NCI-H1105 treated with DMSO at 0.1 percent for 48 hours (cell line): ENCODE measurements around the gene B4GALNT1.

ENCODE experiments used
- DNase-seq: peaks from one replicate; lab custom pipeline; 2025; lab: John Stamatoyannopoulos, UW

Gene B4GALNT1

DNA sequence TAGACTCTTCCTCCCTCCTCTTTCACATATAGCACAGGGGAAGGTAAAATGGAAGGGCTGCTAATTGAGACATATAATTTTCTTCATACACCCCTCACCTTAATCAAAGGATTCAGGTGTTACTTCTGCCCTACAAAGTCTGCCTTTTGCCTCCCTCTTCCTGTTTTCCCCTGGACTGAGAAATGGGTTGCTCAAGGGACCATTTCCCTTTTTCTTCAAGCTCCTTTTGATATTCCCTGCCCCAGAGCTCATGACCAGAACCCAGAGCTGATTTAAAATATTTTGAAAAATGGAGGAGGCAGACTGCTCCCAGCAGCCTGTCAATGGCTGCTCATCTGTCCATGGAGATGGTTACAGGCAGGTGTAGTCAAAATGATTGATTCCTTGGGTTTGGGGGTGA lies 48.3 kb downstream of the B4GALNT1 start:
- no peak for DNase-seq

DNA sequence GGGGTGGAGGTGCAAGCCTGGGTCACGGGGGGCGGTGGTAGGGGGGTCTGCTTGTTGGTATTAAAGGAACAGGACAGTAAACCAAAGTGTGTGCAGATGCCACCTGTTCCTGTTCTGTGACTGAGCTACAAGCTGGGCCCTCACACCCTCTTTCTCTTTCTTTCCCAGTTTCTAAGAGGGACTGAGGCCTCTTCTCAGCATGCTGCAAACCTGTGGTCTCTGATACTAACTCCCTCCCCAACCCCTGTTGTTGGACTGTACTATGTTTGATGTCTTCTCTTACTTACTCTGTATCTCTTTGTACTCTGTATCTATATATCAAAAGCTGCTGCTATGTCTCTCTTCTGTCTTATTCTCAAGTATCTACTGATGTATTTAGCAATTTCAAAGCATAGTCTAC lies 49.0 kb downstream of the B4GALNT1 start:
- DNase-seq: no peak

DNA sequence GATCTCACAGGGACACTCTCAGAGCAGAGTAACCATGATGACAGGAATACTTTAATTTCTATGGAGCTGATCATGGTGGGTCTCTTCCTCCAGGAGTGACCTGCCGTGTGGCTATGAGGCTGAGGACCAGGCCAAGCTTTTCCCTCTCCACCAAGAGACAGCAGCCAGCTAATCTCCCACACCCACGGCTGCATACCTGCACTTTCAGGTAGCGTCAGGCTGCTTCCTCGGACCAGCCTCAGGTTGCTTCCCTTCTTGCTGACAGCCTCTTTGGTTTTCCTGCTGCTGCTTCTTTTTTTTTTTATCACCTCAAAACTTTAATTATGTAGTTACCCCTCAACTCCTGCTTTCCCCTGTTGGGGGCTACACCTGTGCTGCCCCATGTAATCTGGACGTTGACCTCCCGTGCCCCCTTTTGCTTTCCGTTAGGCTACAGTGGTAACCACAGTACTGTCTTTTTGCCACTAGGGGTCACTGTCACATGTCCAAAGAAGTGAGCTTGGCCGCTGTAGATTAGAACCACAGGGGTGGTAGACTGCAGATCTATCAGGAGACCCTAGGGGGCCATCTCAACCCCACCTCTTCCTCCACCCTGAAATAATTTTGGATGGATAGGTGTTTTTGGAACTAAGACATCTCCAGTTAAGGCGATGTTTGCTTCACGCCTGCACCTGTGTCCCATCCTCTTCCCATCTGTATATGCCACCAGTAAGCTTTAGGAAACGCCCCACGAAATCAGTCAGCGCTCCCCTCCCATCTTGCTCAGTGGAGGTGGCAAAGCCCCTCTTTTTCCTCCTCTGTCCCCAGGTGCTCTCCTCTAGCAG lies 49.8 kb downstream of the B4GALNT1 start:
- peak; percentile 54 for DNase-seq

DNA sequence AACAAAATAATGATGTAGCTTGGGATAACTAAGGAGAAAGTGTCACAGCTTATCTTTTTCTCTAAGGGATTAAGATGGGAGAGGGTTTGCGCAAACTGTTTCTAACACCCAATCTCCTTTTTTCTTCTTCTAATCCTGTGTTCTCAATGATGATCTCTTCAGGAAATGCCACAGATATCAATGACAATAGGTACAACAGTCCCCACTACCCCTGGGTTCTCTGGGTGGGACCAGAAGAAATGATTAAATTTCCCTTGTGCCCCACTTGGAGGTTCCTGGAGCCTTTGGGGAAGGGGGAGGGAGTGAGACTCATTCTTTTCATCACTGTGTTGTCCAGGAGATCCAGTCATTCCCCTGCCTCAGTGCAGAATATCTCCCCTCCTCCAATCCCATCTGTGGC lies 50.6 kb downstream of the B4GALNT1 start:
- DNase-seq: no peak

DNA sequence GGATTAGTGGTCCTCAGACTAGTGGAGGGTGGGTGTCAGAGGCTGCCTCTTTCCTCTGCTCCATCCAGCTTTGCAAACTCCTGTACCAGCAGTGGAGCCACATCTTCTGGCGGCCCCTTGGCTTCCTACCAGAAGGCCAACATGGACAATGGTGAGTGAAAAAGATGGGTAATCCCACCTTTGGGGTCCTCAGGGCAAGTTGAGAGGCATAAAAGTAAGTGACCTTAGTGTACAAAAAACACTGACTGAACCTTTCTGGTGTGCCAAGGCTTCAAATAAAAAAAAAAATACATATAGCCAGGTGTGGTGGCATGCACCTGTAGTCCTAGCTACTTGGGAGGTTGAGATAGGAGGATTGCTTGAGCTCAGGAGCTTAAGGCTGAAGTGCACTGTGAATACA lies 51.2 kb downstream of the B4GALNT1 start:
- no peak for DNase-seq

DNA sequence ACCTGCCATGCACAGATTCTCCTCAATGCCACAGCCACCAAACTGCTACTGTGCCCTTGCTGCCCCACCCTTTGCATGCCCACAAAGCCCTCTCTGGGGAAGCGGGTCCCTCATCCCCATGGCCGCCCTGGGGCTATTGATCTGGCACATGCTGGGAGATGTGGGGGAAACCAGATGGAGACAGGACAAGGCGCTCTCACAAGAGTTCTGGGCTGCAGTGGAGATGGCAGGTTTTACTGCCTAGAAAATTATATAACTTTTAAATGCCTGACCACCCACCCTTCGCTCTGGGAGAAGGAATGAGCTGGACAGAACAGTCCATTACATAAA lies 52.6 kb downstream of the B4GALNT1 start:
- no peak for DNase-seq

DNA sequence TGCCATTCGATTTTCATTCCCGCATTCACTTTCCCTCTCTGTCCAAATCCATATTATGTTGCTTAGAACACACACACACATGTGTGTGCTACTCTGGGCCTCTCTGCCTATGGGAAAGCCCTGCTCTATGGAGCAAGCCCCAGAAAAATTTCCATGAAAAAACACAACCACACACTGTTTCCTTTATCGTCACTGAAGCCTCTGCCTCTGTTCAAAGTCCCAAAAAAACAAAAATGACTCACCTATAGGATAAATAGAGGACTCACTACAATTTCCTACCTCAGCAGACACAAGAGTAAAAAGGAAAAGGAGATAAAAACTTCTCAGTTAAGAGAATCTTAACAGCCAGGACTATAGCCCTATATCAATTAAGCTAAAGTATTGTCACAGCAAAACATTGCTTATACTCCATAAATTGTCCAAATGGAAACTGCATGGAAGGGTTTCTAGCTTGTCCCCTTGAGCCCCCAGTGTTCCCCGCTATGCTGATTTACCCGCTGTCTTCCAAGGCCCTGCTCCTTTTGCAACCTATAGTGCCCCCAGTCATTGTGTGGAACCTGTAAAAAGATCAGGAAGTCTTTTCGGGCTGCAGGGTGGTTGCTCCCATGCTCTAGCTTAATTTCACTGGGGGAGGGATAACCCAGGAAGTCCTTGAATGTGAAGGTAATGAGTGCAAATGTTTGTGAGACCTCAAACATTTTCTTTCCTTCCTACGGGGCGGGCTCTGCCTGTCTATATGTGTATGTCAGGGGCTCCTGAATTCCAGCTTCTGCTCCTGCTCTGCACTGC lies 53.1 kb downstream of the B4GALNT1 start:
- DNase-seq: no peak

DNA sequence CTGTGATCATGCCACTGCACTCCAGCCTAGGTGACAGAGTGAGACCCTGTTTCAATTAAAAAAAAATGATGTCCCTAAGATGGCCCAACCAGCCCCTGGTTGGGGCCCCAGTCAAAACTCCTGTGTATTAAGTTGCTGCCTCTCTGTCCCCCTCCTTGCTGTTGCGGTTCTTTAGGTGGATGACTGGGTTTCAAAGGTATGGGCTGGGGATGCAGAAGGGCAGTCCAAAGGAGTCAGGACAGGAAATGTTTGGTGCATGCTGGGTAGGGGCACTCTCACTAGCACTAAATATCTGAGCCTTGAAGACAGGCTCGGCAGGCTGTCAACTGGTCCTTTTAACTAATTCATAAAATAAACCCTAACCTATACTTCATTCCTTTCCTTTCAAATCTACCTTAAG lies 54.0 kb downstream of the B4GALNT1 start:
- no peak for DNase-seq

DNA sequence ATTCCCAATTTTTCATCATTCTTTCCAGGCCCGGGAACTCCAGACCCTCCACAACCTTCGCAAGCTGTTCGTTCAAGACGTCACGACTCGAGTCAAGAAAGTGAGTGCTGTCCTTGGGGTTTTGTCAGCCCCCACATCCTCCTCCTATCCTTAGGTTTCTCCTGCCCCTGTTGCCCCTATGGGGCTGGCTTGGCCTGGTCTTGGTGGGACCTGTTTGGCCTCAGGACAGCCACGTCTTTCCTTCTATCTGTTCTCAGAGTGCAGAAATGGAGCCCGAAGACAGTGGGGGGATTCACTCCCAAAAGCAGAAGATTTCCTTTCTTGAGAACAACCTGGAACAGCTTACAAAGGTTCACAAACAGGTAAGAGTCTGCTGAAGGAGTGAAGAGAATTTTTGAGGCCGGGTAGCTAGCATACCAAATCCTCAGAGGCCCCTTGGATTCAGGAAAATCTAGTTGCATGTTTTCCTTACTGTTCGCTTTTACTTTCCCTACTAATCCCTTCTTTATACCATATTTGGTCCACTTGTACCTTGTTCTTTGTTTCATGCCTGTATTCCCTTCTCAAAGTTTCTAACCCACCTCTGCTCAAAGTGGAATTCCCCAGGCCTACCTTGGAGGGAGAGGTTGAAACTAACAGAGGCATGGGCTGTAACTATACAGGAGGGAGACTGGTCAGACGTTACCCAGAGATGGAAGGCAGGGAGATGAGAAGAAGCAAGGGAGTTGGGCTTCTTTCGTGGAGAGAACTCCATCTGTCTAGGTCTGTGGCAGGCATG lies 54.8 kb downstream of the B4GALNT1 start:
- no peak for DNase-seq

DNA sequence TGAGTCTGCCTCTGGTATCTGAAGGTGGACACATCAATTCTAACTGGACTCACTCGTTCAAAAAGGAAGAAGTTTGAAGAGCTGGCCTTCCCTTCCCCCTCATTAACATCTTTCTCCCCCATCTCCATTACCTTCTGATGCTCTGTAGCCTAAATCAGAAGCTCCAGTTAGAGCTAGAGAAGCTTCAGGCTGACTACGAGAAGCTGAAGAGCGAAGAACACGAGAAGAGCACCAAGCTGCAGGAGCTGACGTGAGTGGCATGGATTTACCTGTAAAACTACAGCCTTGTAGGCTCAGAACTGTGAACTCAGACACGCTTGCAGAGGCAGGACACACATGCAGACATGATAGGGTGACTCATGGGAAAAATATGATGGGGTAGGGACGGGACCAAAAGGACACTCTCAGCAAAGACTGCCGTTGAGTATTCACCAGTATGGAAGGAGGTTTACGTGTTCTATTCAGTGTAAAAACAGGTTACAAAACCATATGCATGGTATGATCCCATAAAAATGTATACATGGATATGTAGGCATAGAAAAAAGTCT lies 56.3 kb downstream of the B4GALNT1 start:
- DNase-seq: no peak
